Right cardiac atrium (tissue), 5 donors: ENCODE data around the gene COL21A1. TPM values are rescaled to one million over a fixed set of nuclear protein-coding genes. Genes with fewer than 3 reads are reported as not detected.

ENCODE experiments used
- ATAC-seq, 2 donors: fragments of 200-7000 bp; cut with Tn5 transposase; one replicate each; pipeline versions ENCODE4 v1.8.0 to v1.9.1; 2020; ENCODE audit warnings: moderate library complexity in 2 of 2, mild to moderate bottlenecking in 1 of 2
- DNase-seq, 3 donors: peaks; one replicate each; pipeline ENCODE4 v3.0.0-alpha.2; 2020
- H3K27ac ChIP-seq: one replicate; pipeline ENCODE4 v1.5.1; 2013; ENCODE audit warnings: mild to moderate bottlenecking, low read length, control low read depth, moderate library complexity
- H3K27me3 ChIP-seq: one replicate; pipeline ENCODE4 v1.6.1; 2013; ENCODE audit not compliant: control insufficient read depth, insufficient read depth
- H3K4me1 ChIP-seq: one replicate; pipeline ENCODE4 v1.6.1; 2013; ENCODE audit warnings: low read length; ENCODE audit not compliant: control insufficient read depth, insufficient read depth
- H3K4me3 ChIP-seq: one replicate; pipeline ENCODE4 v1.5.1; 2013; ENCODE audit warnings: low read length, control low read depth
- H3K9me3 ChIP-seq: one replicate; pipeline ENCODE4 v1.6.1; 2013; ENCODE audit warnings: low read length; ENCODE audit not compliant: control insufficient read depth
- WGBS: extraction: QIAGEN DNeasy Blood & Tissue Kit; methylation state at CpG from one replicate; pipeline ENCODE4 v1.1.7; 2013; 5-methylcytosine and 5-hydroxymethylcytosine counted together
- intact Hi-C, 4 donors: fragments of 100-400 bp; cut with DNase I; formaldehyde crosslinking; loops; one replicate each; pipeline versions ENCODE4 v1.11.0 to v1.14.0; 2022 to 2023
- polyA plus RNA-seq: library from polyadenylated mRNA; stranded (reverse); fragments of 200-250 nt; gene quantifications from one replicate; pipeline ENCODE4 v1.2.3, GENCODE V29; 2013
- total RNA-seq, 4 donors: library from RNA; stranded (reverse); fragmentation: NEBNext Ultra II Directional; extraction: Animal tissue kit (Norgen Biotek cat#: 25700); gene quantifications; one replicate each; pipeline ENCODE4 v1.2.1, GENCODE V29; 2021
- donor health status: healthy with polysubstance abuse.
- donor health status: DM: no; HTN: yes; CAD: no.
- donor health status: DM: no; HTN: no; CAD: no.
- donor health status: DM: no; HTN: yes; CAD: no; lungs with severe emphysema.
- donor health status: DM: yes; HTN: yes; CAD: no.

Gene COL21A1
- total and polyA plus RNA-seq, 5 donors: 11.1 to 25.2 (median 19.9) TPM

DNA sequence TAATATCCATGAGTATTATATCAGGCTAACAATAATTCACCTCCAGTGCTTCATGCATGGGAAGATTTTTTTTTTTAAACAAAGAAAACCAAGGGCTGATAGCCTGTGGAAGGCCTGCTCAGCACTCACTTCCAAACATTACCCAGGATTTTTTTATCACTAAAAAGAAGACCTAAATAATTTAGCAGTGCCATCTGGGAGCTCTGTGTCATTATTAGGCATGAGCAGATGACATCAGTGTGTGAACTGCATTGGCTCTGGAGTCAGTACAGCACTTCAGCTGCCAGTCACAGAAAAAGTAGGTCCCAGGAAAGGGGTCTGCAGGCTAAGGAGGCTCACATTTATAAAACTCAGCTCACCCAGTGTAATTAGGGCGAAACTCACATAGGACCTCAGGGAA, 94.8 kb downstream of the COL21A1 start:
- Histone ChIP-seq H3K9me3 (peaks cover 3% of the 10 kb centered on the region), H3K27me3 (no peaks in the 10 kb centered on the region), H3K4me3 (no peak overlapping the region), H3K4me1 (no peaks in the 10 kb centered on the region), H3K27ac (no peak overlapping the region)
- ATAC-seq (no peak), DNase-seq (no peak)
- intact Hi-C loops: no loop called here
- WGBS: 93% methylated on average over 1 of the region's 1 CpG

DNA sequence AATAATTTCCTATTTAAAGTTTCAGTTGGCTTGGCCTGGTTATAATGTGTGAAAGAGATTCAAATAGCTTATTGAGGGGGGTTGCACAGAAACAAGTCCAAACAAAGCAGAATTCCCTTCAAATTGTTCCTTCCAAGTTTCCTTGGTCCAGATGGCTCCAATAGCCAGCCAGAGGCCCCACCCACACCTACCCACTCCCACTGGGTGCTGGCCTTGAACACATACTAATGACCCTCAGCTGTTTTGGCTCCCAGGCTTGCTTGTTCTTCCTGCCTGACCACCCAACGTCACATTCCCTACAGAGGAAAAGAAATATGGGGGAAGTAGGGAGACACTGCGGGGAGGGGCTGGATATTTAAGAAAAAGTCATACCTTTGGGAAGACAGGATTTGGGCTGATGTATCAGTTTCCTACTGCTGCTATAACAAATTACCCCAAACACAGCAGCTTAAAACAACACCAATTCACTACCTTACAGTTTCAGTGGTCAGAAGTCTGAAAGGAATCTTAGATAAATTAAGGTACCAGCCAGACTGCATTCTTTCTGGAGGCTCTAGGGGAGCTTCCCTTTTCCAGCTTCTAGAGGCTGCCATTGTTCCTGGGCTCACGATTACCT, 95.7 kb downstream of the COL21A1 start:
- WGBS: 73% methylated on average over 3 of the region's 3 CpGs
- peaks cover 3% of the 10 kb centered on the region for H3K9me3 ChIP-seq
- H3K27ac ChIP-seq: no peak overlapping the region
- ATAC-seq: no peak
- intact Hi-C loops: no loop called here
- H3K4me1 ChIP-seq: no peaks in the 10 kb centered on the region
- peak in 1 of 3 donors; percentile 7 for DNase-seq
- H3K4me3 ChIP-seq: no peak overlapping the region
- H3K27me3 ChIP-seq: no peaks in the 10 kb centered on the region

DNA sequence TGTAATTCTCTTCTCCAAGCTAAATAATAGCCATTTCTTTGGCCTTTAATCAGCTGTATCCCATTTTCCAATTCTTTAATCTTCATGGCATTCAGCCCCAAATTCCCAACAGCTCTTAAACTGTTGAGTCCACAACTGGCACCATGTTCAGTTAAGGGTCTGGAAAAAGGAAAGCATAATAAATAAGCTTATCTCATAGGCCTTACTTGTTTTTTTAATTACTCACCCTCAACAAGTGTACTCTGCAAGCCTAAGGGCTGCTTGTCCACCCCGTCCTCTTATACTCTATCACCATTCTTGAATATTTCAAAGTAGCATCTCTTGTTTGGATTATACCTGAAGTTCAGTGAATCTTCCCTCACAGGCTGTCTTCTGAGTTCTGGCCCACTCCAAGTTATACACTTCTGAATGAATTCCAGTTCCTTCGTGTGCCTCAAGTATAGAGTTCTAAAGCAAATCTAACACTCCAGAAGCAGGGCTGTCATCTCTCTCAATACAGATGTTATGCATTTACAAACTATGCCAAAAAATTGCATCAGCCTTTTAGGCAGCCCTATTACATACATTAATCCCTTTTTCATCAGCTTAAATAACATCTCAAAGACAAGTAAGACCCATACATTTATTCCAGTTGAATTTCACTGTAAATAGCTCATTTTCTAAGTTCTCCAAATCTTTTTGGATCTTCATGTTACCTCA, 98.7 kb downstream of the COL21A1 start:
- Histone ChIP-seq H3K4me3 (no peak overlapping the region), H3K27ac (no peak overlapping the region), H3K9me3 (peaks cover under 1% of the 10 kb centered on the region), H3K27me3 (no peaks in the 10 kb centered on the region), H3K4me1 (no peaks in the 10 kb centered on the region)
- WGBS: 69% methylated on average over 2 of the region's 2 CpGs
- ATAC-seq (no peak), DNase-seq (no peak)
- intact Hi-C loops: no loop called here

DNA sequence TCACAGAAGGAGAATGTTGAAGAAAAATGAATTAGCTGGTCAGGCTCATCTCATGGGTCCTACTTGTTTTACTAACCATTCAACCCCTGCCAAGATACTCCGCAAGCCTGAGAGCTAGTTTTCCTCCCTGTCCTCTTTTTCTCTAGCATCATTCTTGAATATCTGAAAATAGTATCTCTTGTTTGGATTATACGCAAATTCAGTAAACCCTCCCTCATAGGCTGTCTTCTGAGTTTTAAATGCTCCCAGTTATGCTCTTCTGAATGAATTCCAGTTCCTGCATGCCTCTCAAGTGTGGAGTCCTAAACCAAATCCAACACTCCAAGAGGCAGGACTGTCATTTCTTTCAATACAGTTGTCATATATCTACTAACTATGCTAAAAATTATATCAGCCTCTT, 99.6 kb downstream of the COL21A1 start:
- Histone ChIP-seq H3K4me1 (no peaks in the 10 kb centered on the region), H3K4me3 (no peak overlapping the region), H3K9me3 (no peaks in the 10 kb centered on the region), H3K27me3 (no peaks in the 10 kb centered on the region), H3K27ac (no peak overlapping the region)
- WGBS: 70% methylated on average over 2 of the region's 2 CpGs
- intact Hi-C loops: no loop called here
- ATAC-seq (no peak), DNase-seq (no peak)

DNA sequence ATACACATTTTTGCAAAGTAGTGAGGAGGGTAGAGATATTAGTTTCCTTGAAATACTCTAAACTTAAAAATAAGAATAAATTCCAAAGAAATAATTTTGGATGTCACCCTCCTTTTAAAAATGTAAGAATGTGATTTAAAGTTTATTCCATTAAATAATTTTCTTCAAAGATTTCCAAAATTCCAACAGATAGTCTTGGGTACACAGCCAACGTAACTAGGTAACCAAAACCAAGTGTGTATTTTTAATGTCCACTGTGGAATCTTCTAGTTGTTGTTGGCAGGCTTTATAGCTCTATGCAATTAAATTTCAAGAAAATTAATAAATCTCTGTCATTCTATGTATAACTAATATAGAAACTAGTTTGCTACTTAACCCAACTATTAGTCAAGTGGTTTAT, 101.3 kb downstream of the COL21A1 start:
- Histone ChIP-seq H3K4me1 (no peaks in the 10 kb centered on the region), H3K27me3 (no peaks in the 10 kb centered on the region), H3K9me3 (no peaks in the 10 kb centered on the region), H3K27ac (no peak overlapping the region), H3K4me3 (no peak overlapping the region)
- intact Hi-C loops: no loop called here
- ATAC-seq (no peak), DNase-seq (no peak)
- 53% methylated on average over 1 of the region's 1 CpG for WGBS

DNA sequence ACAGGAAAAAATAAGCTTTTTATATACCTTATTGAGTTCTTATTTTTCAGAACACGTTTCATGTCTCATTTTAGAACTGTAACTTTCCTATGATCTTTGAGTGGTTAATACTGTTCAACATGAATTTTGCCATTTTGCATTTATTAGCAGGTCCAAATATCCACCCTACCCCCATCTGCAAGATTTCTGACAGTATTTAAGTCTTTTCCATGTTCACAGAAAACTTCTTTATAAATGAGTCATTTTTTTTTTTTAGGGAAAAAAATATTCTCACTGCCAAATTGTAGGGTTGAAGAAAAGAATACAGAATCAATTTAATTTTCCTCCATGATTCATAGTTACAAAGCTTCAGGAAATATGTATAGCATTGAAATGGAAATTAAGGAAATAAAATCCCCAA, 101.8 kb downstream of the COL21A1 start:
- ATAC-seq: no peak

DNA sequence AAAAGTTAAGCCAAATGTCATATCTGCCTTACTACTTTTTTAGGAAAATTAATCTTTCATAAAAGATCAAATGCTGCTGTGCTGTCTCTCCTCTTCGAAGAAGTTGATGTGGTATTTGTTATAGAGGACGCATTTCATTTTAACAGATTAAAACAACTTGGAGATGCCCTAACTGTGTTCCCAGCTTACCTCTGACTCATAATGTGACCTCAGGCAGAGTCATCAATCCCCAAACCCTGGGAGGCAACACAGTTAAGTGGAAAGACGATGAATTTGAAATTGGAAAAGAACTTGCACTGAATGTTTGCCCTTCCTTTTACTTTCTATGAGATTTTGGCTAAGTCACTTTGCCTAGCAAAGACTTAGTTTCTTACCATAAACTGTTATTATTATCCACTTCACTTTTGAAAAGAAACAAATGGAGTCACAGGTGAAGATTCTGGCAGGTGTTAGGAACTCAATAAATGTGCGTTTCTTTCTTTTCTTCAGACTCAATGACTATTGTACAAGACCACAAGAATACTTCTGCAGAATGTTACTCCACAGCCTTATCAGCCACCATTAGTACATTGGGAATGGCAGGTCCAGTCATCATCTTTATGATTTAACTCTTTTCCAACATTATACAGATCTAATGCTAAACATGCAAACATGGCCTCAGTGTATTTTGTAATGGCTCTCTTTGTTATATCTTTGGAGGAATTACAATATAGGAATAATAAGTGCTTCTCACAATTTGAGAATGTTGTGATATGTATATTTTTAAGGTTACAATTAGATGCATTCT, 102.6 kb downstream of the COL21A1 start:
- no peaks in the 10 kb centered on the region for H3K4me1 ChIP-seq
- no peaks in the 10 kb centered on the region for H3K9me3 ChIP-seq
- DNase-seq: no peak
- 85% methylated on average over 4 of the region's 4 CpGs for WGBS
- intact Hi-C loops: no loop called here
- H3K27me3 ChIP-seq: no peaks in the 10 kb centered on the region
- H3K4me3 ChIP-seq: no peak overlapping the region
- ATAC-seq: no peak
- H3K27ac ChIP-seq: no peak overlapping the region

More for the DNA sequence above, 101.8 kb downstream of the COL21A1 start:
- H3K4me3 ChIP-seq: no peak overlapping the region
- no peaks in the 10 kb centered on the region for H3K27me3 ChIP-seq
- H3K4me1 ChIP-seq: no peaks in the 10 kb centered on the region
- no peak for DNase-seq
- intact Hi-C loops: no loop called here
- H3K27ac ChIP-seq: no peak overlapping the region
- H3K9me3 ChIP-seq: no peaks in the 10 kb centered on the region
- WGBS: 21% methylated on average over 1 of the region's 1 CpG

DNA sequence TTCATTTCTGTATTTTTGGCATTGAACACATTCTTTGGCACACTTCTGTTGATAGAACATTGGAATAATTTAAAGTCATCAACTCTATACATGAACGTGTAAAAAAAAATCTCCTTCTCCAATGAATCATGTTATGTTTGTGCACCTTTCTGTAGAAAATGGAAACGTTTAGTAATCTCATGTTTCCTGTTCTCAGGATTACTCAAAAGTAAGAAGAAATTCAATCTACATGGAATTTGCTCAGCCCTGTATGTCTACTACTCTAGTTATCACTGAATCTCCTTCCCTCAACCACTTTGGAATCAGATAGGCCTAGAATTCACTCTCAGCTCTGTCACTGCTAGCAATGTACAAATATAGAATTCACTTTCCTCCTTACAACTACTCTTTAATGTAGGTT, 103.6 kb downstream of the COL21A1 start:
- DNase-seq: no peak
- H3K27ac ChIP-seq: no peak overlapping the region
- intact Hi-C loops: no loop called here
- ATAC-seq: no peak
- no peaks in the 10 kb centered on the region for H3K4me1 ChIP-seq
- H3K27me3 ChIP-seq: no peaks in the 10 kb centered on the region
- H3K4me3 ChIP-seq: no peak overlapping the region
- no peaks in the 10 kb centered on the region for H3K9me3 ChIP-seq
- WGBS: 72% methylated on average over 2 of the region's 2 CpGs

DNA sequence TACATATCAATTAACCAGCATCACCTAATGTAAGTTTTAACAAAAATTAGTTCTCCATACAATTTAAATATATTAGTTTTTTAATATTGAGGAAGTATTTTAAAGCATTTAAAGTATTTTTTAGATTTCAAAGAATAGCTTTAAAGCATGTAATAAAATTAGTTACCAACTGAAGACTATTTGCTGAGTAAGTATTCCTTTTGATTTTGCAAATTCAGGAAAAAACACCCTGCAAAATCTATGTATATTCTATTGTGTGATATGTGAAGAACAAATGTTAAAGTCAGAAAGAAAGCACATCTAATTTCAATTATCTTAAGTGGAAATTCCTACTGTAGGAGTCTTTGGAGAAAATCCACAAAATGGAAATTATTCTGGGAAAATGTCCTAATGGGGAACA, 107.3 kb downstream of the COL21A1 start:
- ATAC-seq (no peak), DNase-seq (no peak)
- no peaks in the 10 kb centered on the region for H3K4me1 ChIP-seq
- no peaks in the 10 kb centered on the region for H3K9me3 ChIP-seq
- intact Hi-C loops: no loop called here
- no peak overlapping the region for H3K4me3 ChIP-seq
- no peak overlapping the region for H3K27ac ChIP-seq
- no peaks in the 10 kb centered on the region for H3K27me3 ChIP-seq

DNA sequence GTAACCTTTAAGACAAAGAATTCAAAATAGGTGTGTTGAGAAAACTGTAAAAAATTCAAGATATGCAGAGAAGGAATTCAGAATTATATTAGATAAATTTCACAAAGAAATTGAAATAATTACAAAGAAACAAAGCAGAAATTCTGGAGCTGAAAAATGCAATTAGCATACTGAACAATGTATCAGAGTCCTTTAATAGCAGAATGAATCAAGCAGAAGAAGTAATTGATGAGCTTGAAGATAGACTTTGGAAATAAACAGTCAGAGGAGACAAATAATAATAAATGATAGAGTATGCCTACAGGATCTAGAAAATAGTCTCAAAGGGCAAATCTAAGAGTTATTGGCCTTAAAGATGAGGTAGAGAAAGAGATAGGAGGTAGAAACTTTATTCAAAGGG, 131.7 kb downstream of the COL21A1 start:
- intact Hi-C loops: no loop called here
- Histone ChIP-seq H3K9me3 (no peaks in the 10 kb centered on the region), H3K4me3 (no peak overlapping the region), H3K27me3 (no peaks in the 10 kb centered on the region), H3K4me1 (no peaks in the 10 kb centered on the region), H3K27ac (no peak overlapping the region)
- ATAC-seq (no peak), DNase-seq (no peak)

DNA sequence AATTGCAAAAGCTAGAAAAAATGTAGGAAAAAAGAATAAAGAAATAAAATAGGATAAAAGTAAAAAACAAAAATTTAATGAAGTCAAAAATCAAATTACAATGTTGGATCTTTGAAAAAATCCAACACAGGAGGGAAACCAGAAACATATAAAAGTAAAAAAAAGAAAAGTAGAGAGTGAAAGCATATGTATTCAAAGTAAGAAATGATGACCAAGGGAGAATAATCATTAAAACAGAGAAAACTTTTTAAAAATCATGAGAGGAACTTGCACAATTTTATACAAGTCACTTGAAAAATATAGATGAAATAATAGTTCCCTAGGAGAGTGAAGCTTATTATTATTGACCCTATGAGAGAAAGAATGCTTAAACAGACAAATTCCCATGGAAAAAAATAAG, 138.2 kb downstream of the COL21A1 start:
- intact Hi-C loops: no loop called here
- ATAC-seq (no peak), DNase-seq (no peak)
- no peaks in the 10 kb centered on the region for H3K9me3 ChIP-seq
- H3K27me3 ChIP-seq: no peaks in the 10 kb centered on the region
- H3K4me3 ChIP-seq: no peak overlapping the region
- no peak overlapping the region for H3K27ac ChIP-seq
- H3K4me1 ChIP-seq: no peaks in the 10 kb centered on the region
